SJCRH30 (cell line): ENCODE results near the gene ISM1. TPM values are rescaled to one million over a fixed set of nuclear protein-coding genes. Genes with fewer than 3 reads are reported as not detected.

Experiments used
- DNase-seq, 2 experiments: peaks; one replicate each; pipeline ENCODE4 v3.0.0-alpha.2; 2015 to 2020
- H3K27ac ChIP-seq: fragments of 250-450 bp; sonication (Bioruptor Pico); 2 replicates; pipeline ENCODE4 v1.5.1; 2020; ENCODE audit warnings: mild to moderate bottlenecking, moderate library complexity
- H3K27me3 ChIP-seq: fragments of 250-450 bp; sonication (Bioruptor Pico); 2 replicates; pipeline ENCODE4 v1.5.1; 2020; ENCODE audit warnings: mild to moderate bottlenecking, moderate library complexity
- H3K36me3 ChIP-seq: fragments of 250-450 bp; sonication (Bioruptor Pico); 2 replicates; pipeline ENCODE4 v1.5.1; 2020; ENCODE audit warnings: mild to moderate bottlenecking, moderate library complexity
- H3K4me1 ChIP-seq: fragments of 250-450 bp; sonication (Bioruptor Pico); 2 replicates; pipeline ENCODE4 v1.5.1; 2020; ENCODE audit warnings: mild to moderate bottlenecking, moderate library complexity
- H3K4me3 ChIP-seq: fragments of 250-450 bp; sonication (Bioruptor Pico); 2 replicates; pipeline ENCODE4 v1.5.1; 2020; ENCODE audit warnings: mild to moderate bottlenecking, moderate library complexity
- H3K9me3 ChIP-seq: fragments of 250-450 bp; sonication (Bioruptor Pico); replicated peaks from 2 replicates; pipeline ENCODE4 v1.5.1; 2020; ENCODE audit warnings: mild to moderate bottlenecking, moderate library complexity
- total RNA-seq: library from RNA; depleted of rRNA; stranded (reverse); fragments of >200 nt; shearing (Covaris generic); gene quantifications from 2 replicates; pipeline ENCODE4 v1.2.3, GENCODE V29; 2014; rRNA removed

Gene ISM1
- total RNA-seq = 0.05 TPM in 1 of 2 replicates, not detected in the other

DNA sequence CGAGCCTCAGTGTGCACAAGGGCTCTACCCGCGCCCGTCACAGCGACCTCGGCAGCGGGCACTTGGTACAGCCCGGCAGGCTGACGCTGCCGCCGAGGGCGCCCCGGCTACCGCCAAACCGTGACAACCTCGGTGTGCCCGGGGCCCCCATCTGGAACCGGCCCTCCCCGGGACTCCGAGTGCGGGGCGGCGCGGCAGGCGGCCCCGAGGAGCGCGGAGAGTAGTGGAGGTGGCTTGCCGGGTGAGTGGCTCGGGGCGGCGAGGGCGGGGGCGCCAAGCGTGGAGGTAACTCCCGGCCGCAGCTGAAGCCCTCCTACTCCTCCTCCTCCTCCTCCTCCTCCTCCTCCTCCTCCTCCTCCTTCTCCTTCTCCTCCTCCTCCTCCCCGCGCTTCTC lies at the start of gene ISM1:
Gene ISM1, plus strand, starts transcription at position 371 of the 394 bp plus-strand sequence. CDS start 503 bp downstream, outside the sequence.
- H3K27me3 ChIP-seq = peaks cover 7% of the 10 kb centered on the region
- no peaks in the 10 kb centered on the region for H3K9me3 ChIP-seq
- H3K27ac ChIP-seq = no peak within 1 kb of the TSS
- H3K4me1 ChIP-seq = no peaks in the 10 kb centered on the region
- H3K36me3 ChIP-seq = no peaks in the 10 kb centered on the region
- H3K4me3 ChIP-seq = peak within 1 kb of the TSS; percentile 47
- DNase-seq = no peak

DNA sequence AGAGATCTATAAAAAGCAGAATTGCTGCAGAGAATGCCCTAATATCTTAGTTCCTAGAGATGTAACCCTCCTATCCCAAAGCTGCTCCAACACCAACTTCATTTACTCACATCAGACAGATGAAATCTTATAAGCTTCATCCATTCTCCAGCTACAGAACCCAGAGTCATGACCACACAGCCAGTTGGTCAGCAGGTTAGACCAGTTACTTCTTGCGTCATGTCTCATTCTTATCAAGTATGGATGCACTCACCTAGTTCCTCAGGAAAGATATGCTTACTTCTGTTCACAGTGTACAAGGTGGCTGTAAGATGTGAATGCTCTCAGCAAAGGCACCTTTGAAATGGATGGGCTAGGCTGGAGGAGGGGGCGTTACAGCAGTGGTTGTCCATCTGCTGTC lies 47.9 kb upstream of the ISM1 start:
- no peaks in the 10 kb centered on the region for H3K4me1 ChIP-seq
- H3K36me3 ChIP-seq = no peaks in the 10 kb centered on the region
- no peaks in the 10 kb centered on the region for H3K9me3 ChIP-seq
- H3K4me3 ChIP-seq = no peak overlapping the region
- DNase-seq = no peak
- no peak overlapping the region for H3K27ac ChIP-seq
- H3K27me3 ChIP-seq = no peaks in the 10 kb centered on the region

DNA sequence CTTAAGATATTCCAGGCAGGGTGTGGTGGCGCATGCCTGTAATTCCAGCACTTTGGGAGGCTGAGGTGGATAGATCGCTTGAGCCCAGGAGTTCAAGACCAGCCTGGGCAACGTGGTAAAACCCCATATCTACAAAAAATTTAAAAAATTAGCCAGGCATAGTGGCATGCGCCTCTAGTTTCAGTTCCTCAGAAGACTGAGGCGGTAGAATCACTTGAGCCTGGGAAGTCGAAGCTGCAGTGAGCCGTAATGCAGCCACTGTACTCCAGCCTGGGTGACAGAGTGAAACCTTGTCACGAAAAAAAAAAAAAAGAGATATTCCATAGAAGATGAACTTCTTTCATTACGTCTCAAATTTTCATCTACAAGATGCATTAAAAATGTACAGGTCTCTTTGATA lies 46.7 kb upstream of the ISM1 start:
- DNase-seq = no peak
- no peaks in the 10 kb centered on the region for H3K4me1 ChIP-seq
- no peak overlapping the region for H3K4me3 ChIP-seq
- no peaks in the 10 kb centered on the region for H3K27me3 ChIP-seq
- H3K27ac ChIP-seq = no peak overlapping the region
- H3K9me3 ChIP-seq = no peaks in the 10 kb centered on the region
- no peaks in the 10 kb centered on the region for H3K36me3 ChIP-seq

DNA sequence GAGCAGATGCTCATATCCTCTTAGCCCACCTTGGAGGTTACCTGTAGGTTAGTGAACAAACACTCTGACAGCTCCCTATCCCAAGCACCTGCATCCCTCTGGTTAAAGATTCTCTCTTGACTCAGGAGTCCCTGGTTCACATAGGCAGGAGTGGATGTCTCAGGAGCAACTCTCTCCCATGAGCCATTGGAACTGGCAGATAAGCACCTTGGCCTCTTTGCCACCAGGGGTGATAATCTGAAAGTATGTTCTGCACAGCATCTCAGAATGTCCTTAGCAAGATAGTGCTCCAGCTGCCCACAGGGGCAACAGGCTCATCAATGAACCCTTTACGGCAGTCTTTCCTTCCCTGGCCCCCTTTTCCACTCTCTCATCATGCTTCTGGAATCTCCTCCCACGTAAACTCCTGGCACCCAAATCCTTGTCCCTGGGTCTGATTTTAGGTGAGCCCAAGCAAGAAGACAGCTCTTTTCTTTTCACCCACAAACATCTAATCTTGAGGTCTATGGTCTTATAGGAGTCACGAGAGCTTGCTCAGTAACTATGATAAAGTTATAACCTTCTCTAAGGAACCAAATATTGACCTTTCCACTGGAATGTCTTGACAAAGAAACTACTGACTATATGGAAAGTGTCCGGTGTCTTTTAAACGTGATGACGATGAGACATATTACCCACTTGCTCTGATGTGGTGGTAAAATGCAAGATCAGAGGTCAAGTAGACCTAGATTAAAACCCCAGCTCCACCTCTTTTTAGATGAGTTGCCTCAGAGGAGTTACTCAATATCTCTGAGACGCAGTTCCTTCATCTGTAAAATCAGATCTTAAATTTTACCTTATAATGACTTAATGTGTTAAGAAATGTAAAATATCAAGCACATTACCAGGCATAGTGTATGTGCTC lies 39.8 kb upstream of the ISM1 start:
- Histone ChIP-seq H3K4me1 (no peaks in the 10 kb centered on the region), H3K27ac (no peak overlapping the region), H3K4me3 (no peak overlapping the region), H3K9me3 (no peaks in the 10 kb centered on the region), H3K36me3 (no peaks in the 10 kb centered on the region), H3K27me3 (no peaks in the 10 kb centered on the region)
- no peak for DNase-seq

DNA sequence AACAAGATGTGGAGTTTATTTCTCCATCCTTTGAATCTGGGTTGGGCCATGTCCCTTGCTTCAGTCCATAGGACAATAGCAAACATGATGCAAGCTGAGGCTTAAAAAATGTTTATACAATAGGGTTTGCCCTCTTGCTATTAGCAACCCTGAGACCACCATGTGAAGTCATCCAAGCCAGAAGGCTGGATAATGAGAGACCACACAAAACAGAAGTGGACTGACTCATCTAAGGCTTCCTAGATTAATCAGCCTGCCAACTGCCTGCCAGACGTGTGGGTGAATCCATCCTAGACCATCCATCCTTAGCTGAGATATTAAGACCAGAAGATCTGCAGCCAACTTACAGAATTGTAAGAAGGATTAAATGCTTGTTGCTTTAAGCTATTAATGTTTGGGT lies 38.1 kb upstream of the ISM1 start:
- no peak overlapping the region for H3K4me3 ChIP-seq
- DNase-seq = no peak
- no peaks in the 10 kb centered on the region for H3K9me3 ChIP-seq
- no peaks in the 10 kb centered on the region for H3K36me3 ChIP-seq
- no peaks in the 10 kb centered on the region for H3K4me1 ChIP-seq
- no peaks in the 10 kb centered on the region for H3K27me3 ChIP-seq
- H3K27ac ChIP-seq = no peak overlapping the region

DNA sequence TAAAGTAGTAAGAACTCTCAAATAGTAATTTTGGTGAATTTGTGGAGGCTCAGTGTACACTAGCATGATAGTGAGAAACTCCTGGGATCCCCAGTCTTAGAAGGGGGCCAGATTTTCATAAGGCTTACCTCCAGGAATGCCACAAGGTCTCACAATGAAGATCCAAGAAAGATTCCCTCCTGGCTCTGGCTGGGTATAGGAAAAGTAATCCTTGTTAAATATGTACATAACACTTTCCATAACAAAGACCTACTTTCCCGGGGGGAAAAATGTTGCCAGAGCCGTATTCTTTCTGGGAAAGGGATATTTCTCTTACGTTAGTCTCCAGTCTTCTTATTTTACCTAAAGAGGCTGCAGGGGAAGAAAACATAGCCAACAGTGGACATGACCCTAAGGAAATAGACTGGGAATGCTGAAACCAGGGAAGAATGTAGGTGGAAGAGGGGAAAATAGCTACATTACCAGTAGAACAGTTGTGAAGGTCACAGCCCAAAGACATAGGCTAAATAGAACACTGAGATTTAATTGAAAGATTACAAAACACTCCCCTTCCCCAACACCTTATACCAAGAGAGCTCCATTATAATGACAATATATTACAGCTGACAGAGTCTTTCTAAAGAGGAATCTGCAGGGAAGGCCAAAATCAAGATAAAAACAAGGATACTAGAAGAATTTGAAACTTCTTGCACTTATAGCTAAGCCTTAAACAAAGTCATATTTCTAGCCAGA lies 34.9 kb upstream of the ISM1 start:
- Histone ChIP-seq H3K27ac (no peak overlapping the region), H3K4me1 (no peaks in the 10 kb centered on the region), H3K9me3 (no peaks in the 10 kb centered on the region), H3K36me3 (no peaks in the 10 kb centered on the region), H3K4me3 (no peak overlapping the region), H3K27me3 (no peaks in the 10 kb centered on the region)
- DNase-seq = no peak

DNA sequence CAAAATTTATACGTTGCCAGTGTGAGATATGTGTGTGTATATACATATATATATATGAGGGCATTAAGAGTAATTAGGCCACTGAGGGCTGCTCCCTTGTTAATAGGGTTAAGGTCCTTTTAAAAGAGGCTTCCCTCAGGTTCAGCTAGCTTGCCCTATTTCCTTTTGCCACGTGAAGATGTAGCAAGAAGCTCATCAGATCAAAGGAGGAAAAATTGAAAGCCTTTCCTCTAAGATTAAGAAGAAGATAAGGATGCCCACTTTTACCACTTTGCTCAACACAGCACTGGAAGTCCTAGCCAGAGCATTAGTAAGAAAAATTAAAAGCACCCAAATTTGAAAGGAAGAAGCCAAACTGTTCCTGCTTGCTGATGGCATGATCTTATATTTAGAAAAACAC lies 33.2 kb upstream of the ISM1 start:
- H3K27me3 ChIP-seq = no peaks in the 10 kb centered on the region
- no peak overlapping the region for H3K4me3 ChIP-seq
- no peaks in the 10 kb centered on the region for H3K4me1 ChIP-seq
- no peak overlapping the region for H3K27ac ChIP-seq
- H3K36me3 ChIP-seq = no peaks in the 10 kb centered on the region
- DNase-seq = no peak
- no peaks in the 10 kb centered on the region for H3K9me3 ChIP-seq

DNA sequence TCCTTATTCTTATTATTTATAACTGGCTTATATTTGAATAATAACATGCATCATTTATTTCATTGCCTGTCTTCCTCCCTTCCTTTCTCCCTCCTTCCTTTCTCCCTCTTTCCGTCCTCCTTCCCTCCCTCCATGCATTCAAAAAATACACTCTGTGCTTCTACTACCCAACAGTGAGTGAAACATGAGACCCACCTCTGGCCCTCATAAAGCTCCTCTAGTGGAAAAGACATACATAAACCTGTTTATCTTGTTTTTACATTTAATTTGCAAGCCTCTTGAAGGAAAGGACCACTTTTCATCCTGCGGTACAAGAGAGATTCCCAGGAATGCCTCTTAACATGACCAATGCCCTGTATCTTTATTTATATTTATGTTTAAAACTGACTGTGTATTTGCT lies 21.8 kb upstream of the ISM1 start:
- no peak for DNase-seq
- no peaks in the 10 kb centered on the region for H3K9me3 ChIP-seq
- H3K27me3 ChIP-seq = no peaks in the 10 kb centered on the region; the same call in 1 of the 2 replicates
- H3K4me1 ChIP-seq = no peaks in the 10 kb centered on the region
- H3K27ac ChIP-seq = no peak overlapping the region
- H3K36me3 ChIP-seq = no peaks in the 10 kb centered on the region
- no peak overlapping the region for H3K4me3 ChIP-seq

DNA sequence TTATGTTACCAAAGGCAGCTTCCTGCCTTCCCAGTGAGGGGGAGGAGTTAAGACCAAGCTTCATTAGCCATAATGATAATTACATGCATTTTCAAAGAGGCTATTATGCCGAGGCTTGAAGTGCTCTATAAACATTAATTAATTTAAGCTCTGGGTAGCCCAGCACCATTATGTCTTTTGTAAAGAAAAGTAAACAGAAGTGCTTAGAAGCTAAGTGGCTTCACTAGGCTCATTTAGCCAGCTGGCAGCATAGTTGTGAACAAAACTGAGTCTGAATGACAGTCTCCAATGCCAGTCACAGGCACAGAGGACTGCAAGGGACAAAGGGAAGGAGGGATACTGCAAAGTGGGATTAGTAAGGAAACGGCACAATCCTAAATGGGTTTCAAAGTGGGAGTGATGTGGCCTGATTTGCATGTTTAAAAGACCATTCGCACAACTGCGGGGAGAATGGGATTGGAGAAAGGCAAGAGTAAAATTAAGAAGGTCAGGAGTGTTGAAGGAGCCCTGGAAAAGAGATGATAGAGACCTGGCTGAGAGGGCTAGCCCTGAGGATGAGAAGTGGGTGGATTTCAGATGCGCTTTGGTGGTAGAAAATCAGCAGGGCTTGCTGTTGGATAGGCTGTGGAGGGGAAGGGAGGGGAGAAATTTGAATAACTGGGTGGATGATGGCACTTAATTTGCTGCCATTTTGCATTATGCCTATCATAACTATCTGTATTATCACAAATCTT lies 20.1 kb upstream of the ISM1 start:
- no peaks in the 10 kb centered on the region; the same call in 1 of the 2 replicates for H3K27me3 ChIP-seq
- no peak overlapping the region for H3K4me3 ChIP-seq

DNA sequence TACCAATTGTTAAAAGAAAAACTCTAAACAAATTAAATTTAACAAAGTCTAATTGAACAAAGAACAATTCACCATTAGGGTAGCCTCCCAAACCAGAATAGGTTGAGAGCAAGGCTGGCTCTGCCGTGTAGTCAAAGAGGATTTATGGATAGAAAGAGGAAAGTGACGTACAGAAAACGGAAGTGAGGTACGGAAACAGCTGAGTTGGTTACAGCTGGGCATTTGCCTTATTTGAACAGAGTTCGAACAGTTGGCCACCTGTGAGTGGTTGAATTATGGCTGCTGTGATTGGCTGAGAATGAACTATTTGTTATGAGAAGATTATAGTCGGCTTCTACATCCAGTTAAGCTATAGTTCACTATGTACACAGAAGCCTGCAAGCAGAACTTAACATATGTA lies 18.5 kb upstream of the ISM1 start:
- H3K27me3 ChIP-seq = no peaks in the 10 kb centered on the region; the same call in 1 of the 2 replicates
- H3K27ac ChIP-seq = no peak overlapping the region
- H3K4me3 ChIP-seq = no peak overlapping the region
- no peaks in the 10 kb centered on the region for H3K9me3 ChIP-seq
- no peaks in the 10 kb centered on the region for H3K36me3 ChIP-seq
- DNase-seq = peak in 1 of 2 experiments; percentile 44
- H3K4me1 ChIP-seq = no peaks in the 10 kb centered on the region

More for the DNA sequence above, 20.1 kb upstream of the ISM1 start:
- H3K4me1 ChIP-seq = no peaks in the 10 kb centered on the region
- DNase-seq = no peak
- H3K9me3 ChIP-seq = no peaks in the 10 kb centered on the region
- H3K36me3 ChIP-seq = no peaks in the 10 kb centered on the region
- H3K27ac ChIP-seq = no peak overlapping the region

DNA sequence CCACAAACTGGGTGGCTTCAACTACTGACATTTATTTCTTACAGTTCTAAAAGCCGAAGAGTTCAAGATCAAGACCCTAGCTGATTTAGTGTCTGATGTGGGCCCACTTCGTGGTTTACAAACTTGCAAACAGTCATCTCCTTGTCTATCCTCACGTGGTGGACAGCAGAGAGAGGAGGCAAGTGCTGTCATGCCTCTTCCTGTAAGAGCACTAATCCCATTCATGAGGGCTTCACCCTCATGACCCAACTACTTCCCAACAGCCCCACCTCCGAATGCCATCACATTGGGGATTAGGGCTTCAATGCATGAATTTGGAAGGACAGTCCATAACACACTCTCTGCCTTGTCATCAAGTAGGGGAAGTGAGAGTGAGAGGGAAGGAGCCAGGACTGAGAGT lies 15.6 kb upstream of the ISM1 start:
- no peak overlapping the region for H3K4me3 ChIP-seq
- DNase-seq = no peak
- no peaks in the 10 kb centered on the region for H3K9me3 ChIP-seq
- no peak overlapping the region for H3K27ac ChIP-seq
- no peaks in the 10 kb centered on the region for H3K4me1 ChIP-seq
- H3K36me3 ChIP-seq = no peaks in the 10 kb centered on the region
- no peaks in the 10 kb centered on the region; the same call in 1 of the 2 replicates for H3K27me3 ChIP-seq

DNA sequence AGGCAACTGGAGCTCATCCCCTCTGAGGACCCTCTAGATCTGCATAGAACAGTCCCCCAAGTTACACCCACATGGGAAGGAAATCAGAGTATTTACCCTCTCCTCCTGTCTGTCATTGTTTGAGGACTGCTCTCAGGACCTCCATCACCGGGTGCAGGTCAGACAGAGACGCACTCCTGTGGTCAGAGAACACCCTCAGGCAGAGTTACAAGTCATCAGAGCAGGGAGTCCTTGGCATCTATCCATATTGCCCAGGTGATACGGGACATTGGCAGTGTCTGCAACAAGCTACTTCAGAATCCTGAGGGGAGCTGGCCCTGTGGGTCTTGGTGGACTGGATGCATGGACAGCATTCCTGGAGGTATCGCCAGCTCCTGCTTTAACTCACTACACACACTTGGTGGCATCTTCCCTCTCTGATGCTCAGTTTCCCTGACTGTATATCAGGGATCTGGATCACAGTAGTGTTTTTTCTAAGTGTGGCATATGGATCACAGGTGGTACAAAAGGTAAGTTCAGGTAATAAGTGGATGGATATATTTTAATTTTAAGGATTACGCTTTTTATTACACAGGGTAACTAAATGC lies 15.1 kb upstream of the ISM1 start:
- Histone ChIP-seq H3K4me1 (no peaks in the 10 kb centered on the region), H3K9me3 (no peaks in the 10 kb centered on the region), H3K27me3 (no peaks in the 10 kb centered on the region; the same call in 1 of the 2 replicates), H3K4me3 (no peak overlapping the region), H3K27ac (no peak overlapping the region), H3K36me3 (no peaks in the 10 kb centered on the region)
- no peak for DNase-seq

DNA sequence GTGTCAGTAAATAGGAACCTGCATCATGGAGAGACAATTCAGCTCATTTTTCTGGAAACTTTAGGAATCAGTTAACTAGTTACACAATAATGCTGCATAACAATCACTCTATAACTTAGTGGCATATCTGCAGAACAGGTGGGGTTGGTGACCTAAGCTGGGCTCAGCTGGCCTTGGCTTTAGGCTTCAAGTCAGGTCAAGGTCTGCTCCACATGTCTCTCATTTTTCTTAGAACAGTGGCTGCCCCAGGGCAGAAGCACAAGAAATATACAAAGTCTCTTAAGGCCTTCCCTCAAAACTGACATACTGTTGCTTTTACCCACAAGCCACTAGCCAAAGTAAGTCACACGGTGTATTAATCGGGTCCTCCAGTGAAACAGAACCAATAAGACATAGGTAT lies 14.1 kb upstream of the ISM1 start:
- no peak for DNase-seq
- no peaks in the 10 kb centered on the region for H3K36me3 ChIP-seq
- H3K27ac ChIP-seq = no peak overlapping the region

DNA sequence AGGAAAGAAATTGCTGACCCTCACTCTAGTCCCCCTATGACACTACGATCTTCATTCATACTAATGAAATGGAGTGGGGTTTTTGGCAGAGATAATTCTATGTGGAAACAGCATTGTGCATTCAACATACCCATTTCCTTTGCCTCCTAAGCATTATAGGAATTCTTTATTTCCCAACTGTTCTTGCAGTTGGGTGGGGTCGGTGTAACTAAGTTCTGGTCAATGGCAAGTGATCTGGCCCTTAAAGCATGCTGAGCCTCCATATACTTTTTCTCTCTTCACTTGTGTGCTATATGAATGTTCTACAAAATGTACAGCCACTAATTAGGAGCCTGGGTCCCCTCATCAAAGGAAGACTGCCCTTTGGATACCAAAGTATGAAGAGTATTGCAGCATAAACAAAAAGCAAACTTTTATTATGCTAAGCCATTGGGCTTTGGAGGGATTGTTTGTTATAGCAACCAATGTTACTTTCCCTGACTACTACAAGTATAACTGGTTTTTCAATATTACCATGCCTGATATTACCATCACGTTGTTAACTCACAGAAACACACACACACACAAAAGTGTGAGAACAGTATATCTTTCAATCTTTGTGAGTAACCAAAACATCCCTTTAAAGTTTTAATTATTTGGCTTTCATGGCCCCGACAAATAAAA lies 9.0 kb upstream of the ISM1 start:
- no peak for DNase-seq
- Histone ChIP-seq H3K4me3 (no peak overlapping the region), H3K4me1 (no peaks in the 10 kb centered on the region), H3K9me3 (no peaks in the 10 kb centered on the region), H3K27me3 (0 out of 2 replicates have a peak, but pooled peaks cover 4% of the 10 kb centered on the region), H3K27ac (no peak overlapping the region), H3K36me3 (no peaks in the 10 kb centered on the region)

More for the DNA sequence above, 14.1 kb upstream of the ISM1 start:
- Histone ChIP-seq H3K9me3 (no peaks in the 10 kb centered on the region), H3K4me3 (no peak overlapping the region), H3K4me1 (no peaks in the 10 kb centered on the region), H3K27me3 (peaks cover 4% of the 10 kb centered on the region; the same call in 1 of the 2 replicates)
